Neutrophil (primary cell): ENCODE data around the gene SHISA9.

ENCODE experiments used
- H3K27ac ChIP-seq: fragments of 200-600 bp; sonication (generic); 2 replicates; pipeline ENCODE4 v1.5.1; 2016; ENCODE audit warnings: mild to moderate bottlenecking, moderate library complexity
- H3K27me3 ChIP-seq: fragments of 200-600 bp; sonication (generic); 2 replicates; pipeline ENCODE4 v1.6.0; 2016; ENCODE audit warnings: mild to moderate bottlenecking
- H3K36me3 ChIP-seq: fragments of 200-600 bp; sonication (generic); 2 replicates; pipeline ENCODE4 v1.5.1; 2017
- H3K4me1 ChIP-seq, 2 experiments: fragments of 200-600 bp in 1 of 2; sonication (generic) in 1 of 2; 1 replicate in 1 of 2; 2 replicates in 1 of 2; pipeline versions ENCODE4 v1.5.1 to v1.6.1; 2013 to 2016; ENCODE audit warnings: low read depth in 1 of 2, low read length in 1 of 2, mild to moderate bottlenecking in 1 of 2, moderate library complexity in 1 of 2; ENCODE audit not compliant: control insufficient read depth in 1 of 2, insufficient read depth in 1 of 2
- H3K4me3 ChIP-seq, 2 experiments: fragments of 200-600 bp in 1 of 2; sonication (generic) in 1 of 2; 1 replicate in 1 of 2; 2 replicates in 1 of 2; pipeline ENCODE4 v1.5.1; 2013 to 2016; ENCODE audit warnings: low read depth in 1 of 2, low read length in 1 of 2, mild to moderate bottlenecking in 1 of 2, moderate library complexity in 1 of 2
- H3K9me3 ChIP-seq: fragments of 200-600 bp; sonication (generic); 2 replicates; pipeline ENCODE4 v1.5.1; 2016
- CTCF ChIP-seq: fragments of 200-600 bp; sonication (generic); IDR thresholded peaks from 2 replicates; pipeline ENCODE4 v1.5.1; 2016; ENCODE audit warnings: antibody characterized with exemption

The SHISA9 gene

DNA sequence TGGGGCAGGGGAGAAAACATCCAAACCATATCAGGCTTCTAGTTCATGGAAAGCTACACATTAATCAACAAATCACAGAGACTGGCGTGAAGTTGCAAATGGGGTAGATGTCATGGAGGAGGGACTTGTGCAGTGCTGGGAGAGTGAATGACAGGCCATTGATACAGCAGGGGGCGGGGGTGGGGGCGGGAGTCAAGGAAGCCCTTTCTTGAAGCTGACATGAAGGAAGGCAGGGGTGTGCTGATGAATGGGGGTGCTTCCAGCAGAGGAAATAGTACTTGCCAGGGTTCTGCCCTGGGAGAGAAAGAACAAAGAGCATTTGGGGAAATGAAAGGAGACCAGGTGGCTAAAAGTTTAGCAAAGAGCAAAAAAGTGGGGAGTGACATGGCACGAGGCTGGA is 269.9 kb downstream of the SHISA9 start:
- no peaks in the 10 kb centered on the region for H3K9me3 ChIP-seq

DNA sequence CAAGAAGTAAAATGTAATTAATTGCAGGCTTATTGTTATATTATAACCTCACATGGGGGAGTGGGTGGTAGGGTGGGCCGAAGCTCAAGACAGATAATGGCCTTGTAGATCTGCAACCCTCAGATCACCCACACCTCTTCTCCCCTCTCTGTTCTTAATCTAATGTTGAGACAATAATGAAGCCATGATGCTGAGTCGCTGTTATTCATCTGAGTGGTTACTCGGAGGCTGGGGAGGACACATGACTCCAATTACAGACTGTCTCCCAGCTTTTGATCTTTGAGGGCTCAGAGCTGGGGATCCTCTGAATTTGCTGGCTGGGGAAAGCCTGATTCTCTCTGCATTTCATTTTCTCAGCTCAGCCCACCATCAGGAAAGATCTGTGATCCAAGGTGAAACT is 275.3 kb downstream of the SHISA9 start:
- Histone ChIP-seq H3K36me3 (no peaks in the 10 kb centered on the region), H3K4me3 (no peak overlapping the region), H3K9me3 (no peaks in the 10 kb centered on the region), H3K27me3 (no peaks in the 10 kb centered on the region), H3K4me1 (no peaks in the 10 kb centered on the region), H3K27ac (no peak overlapping the region)
- no peak for TF ChIP-seq CTCF

More for the DNA sequence above, 269.9 kb downstream of the SHISA9 start:
- no peak overlapping the region for H3K27ac ChIP-seq
- no peaks in the 10 kb centered on the region for H3K36me3 ChIP-seq
- no peak overlapping the region for H3K4me3 ChIP-seq
- TF ChIP-seq CTCF, result no peak
- H3K4me1 ChIP-seq, result no peaks in the 10 kb centered on the region
- H3K27me3 ChIP-seq, result no peaks in the 10 kb centered on the region

DNA sequence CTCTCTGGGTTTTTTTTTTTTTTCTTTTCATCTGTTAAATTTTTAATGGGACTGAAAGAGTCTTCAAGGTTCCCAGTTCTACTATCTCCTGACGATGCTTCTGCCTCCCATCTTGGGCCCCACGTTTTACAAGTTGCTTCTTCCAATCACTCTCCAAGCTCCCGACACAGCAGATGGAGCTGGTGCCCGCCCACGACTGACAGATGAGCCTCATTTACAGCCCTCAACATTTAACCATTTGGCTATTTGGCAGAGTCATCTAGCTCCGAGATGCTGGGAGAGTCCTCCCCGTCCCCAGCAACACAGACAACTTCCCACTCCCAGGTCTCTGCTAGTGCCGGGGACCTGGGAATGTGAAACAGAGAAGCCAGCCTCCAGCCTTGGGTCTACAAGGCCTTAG is 276.9 kb downstream of the SHISA9 start:
- no peak overlapping the region for H3K27ac ChIP-seq
- no peaks in the 10 kb centered on the region for H3K4me1 ChIP-seq
- no peaks in the 10 kb centered on the region for H3K9me3 ChIP-seq
- no peak for TF ChIP-seq CTCF
- H3K36me3 ChIP-seq, result no peaks in the 10 kb centered on the region
- no peaks in the 10 kb centered on the region for H3K27me3 ChIP-seq
- no peak overlapping the region for H3K4me3 ChIP-seq

DNA sequence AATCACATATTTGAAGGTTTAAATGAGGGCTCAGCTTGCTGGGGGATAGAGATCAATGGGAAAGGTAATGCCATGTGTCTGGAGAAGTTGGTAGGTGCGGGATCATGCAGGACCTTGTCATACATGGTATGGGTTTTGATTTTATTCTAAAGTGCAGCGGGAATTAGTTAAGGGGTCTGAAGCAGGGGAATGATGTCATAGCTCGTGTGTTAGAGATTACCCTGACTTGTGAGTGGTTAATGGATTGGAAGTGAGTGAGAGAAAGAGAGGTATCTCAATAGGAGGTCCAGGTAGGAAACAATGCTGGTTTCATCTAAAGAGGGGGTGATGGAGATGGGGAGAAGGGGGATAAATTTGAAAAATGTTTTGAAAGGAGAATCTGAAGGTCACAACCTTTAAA is 280.0 kb downstream of the SHISA9 start:
- TF ChIP-seq CTCF, result no peak
- no peak overlapping the region for H3K27ac ChIP-seq
- H3K9me3 ChIP-seq, result no peaks in the 10 kb centered on the region
- H3K27me3 ChIP-seq, result no peaks in the 10 kb centered on the region
- no peak overlapping the region for H3K4me3 ChIP-seq
- H3K4me1 ChIP-seq, result no peaks in the 10 kb centered on the region
- H3K36me3 ChIP-seq, result no peaks in the 10 kb centered on the region

DNA sequence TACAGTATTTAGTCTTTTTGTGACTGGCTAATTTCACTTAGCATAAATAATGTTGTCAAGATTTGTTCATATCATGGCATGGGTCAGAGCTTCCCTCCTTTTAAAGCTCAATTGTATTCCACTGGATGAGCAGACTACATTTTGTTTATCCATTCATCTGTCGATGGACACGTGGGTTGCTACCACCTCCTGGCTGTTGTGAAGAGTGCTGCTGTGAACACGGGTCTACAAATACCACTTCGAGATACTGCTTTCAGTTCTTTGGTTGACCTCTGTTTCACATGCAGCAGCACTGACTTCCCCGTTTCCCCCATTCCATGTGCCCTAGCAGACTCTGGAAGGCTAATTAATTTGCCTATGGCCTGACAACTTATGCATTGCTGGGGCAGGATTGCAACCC is 285.4 kb downstream of the SHISA9 start:
- H3K36me3 ChIP-seq, result no peaks in the 10 kb centered on the region
- no peak overlapping the region for H3K4me3 ChIP-seq
- H3K4me1 ChIP-seq, result no peaks in the 10 kb centered on the region
- no peaks in the 10 kb centered on the region for H3K27me3 ChIP-seq
- TF ChIP-seq CTCF, result no peak
- H3K9me3 ChIP-seq, result no peaks in the 10 kb centered on the region
- no peak overlapping the region for H3K27ac ChIP-seq

- TF ChIP-seq CTCF, result no peak
- Histone ChIP-seq H3K27me3 (no peaks in the 10 kb centered on the region), H3K4me1 (no peaks in the 10 kb centered on the region), H3K36me3 (no peaks in the 10 kb centered on the region), H3K4me3 (no peak overlapping the region), H3K27ac (no peak overlapping the region), H3K9me3 (no peaks in the 10 kb centered on the region)
These were observed 287.9 kb downstream of the SHISA9 start for GRCh38 chr16:13189250-13189649.
